GM19328 (cell line): ENCODE measurements around the gene CHN1.

Source experiments
- ATAC-seq: cut with Tn5 transposase; IDR thresholded peaks from one replicate; pipeline ENCODE4 v1.9.1; 2021; ENCODE audit warnings: mild to moderate bottlenecking, moderate library complexity; ENCODE audit not compliant: unreplicated experiment

The CHN1 gene

GRCh38 chr2:174772472-174772801 lies 232.7 kb downstream of the CHN1 start:
- ATAC-seq = no peak

DNA sequence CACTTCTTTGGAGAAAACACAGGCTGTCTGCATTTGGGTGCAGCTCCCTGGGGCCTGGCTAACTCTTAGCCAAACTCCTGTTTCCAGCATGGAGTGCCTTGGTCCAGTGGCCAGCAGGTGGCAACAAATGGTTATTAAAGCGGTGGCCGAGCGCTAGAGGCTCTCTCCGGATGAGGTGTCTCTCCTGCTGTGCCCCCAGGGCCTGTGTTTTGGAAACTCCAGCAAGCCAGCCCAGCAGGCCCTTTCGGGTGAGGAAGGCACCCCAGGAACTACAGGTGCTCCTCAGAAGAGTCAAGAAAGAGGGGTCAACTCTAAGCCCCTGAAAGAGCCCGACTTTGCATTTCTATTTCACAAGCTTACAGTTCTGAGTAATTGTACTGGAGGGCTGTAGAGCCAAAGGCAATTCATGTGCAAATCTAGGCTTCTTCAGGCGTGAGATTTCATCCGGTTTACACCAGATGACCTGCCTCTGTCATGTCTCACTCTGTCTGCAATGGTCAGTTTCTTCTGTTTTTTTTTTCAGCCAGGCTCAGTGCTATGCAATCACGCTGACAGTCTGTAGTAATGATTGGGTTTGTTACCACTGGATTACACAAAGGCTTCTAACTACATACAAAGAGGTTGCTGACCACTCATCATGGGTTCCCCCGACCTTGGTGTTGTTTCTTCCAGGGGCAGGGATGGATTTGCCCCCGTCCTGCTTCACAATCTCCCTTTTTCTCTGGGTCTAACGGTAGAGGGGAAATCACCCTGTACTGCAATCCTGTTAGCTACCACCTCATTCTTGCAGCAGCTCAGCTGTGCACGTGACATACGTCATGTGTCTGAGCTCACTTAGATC lies 233.3 kb downstream of the CHN1 start:
- no peak for ATAC-seq

DNA sequence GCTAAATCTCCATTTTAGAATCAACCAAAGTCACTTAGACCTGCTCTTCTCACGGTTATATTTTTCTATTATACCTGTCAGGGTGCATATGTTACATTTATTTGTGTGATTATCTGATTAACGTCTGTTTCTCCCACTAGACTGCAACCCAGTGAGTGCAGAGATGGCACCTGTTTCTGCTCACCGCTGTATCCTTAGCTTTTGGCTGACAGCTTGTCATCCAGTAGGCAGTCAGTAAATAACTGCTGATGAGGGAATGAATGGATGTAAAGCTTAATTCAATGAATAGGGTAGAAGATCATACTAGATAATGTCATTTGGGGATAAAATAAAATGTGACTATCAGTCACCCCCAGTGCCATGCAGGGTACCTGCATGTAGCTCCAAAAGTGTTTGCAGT lies 234.0 kb downstream of the CHN1 start:
- no peak for ATAC-seq

DNA sequence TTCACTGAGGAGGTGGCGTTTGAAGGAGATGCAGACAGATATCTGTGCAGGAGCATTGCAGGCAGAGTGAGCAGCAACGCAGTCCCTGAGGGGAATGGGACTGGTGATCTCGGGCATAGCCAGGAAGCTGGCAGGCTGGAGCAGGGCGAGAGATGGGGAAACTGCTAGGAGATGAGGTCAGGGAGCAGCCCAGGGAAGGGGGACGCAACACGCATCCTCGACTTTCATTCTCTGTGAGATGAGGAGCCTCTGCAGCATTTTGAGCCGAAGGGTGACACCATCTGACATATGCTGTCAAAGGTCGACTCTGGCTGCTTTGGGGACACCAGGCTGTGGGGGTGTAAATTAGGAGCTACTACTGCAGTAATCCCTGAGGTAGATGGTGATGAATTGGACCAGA lies 236.6 kb downstream of the CHN1 start:
- ATAC-seq = no peak

GRCh38 chr2:174766271-174766670 lies 238.9 kb downstream of the CHN1 start:
- ATAC-seq = no peak

DNA sequence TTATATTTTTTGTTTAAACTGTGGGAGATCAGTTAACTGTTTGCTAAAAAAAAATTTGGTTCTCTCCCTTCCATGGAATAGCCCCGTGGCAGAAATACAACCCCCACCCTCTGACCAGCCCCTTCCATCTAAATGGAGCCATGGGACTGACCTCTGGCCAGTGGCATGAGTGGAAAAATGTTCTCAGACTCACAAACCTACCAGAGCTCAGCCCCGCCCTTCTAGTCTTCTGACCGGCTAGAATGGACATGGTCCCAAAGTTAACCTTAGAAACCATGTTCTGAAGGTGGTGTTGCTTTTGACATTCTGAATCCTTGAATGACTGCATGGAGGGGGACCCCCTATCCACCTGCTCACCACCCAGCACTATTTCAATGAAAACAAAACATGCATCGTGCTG lies 239.6 kb downstream of the CHN1 start:
- ATAC-seq = no peak

DNA sequence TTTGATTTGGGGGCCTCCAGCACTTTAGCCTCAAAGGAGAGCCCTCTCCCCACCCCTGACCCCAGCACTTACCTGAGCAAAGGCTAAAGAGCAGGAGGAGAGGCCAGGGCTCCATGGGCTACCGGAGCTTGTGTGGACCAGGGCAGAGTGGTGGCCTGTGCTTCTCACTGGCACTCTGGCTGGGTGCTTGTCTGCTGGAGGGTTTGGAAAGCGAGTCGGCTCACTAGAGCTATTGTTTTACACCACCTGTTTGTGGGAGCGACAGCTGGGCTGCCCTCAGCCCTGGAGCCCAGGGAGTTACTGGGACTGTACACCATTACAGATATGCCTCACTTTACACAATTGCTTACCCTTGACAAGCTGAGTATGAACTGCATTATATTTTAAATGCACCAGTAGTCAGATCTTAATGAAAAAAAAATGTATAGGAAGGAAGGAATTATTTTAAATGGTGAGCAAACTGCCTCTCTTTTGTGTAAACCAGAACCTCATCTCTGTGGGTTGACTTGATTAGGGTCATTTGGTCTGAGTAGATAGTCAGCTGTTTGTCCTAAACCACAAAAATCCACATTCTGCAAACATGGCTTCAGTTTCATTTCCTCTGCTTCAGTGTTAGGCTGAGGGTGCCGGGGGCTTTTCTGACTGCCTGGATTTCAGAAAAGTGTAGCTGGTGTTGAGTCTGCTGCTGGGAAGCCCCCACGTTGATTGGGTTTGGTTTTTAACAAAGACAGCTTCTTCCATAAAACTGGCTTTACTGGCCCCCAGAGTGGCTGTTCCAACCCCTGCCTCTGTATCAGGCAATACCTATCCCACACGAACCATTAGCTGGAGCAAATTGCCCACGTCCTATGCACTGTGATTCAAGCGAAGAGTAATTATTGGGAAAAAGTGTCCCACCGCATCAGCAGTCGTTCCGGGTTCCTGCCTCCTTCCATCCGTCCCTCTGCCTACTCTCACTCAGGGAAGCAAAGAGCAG lies 240.6 kb downstream of the CHN1 start, which contains the start of gene CHRNA1:
TSS of gene CHRNA1 (minus strand) at position 193 of the 976 bp plus-strand sequence. CDS start at position 115, 78 bp downstream.
- no peak for ATAC-seq

- no peak for ATAC-seq
Measured at GRCh38 chr2:174763780-174764179, 241.4 kb downstream of the CHN1 start.

GRCh38 chr2:174762464-174762863 lies 242.7 kb downstream of the CHN1 start:
- no peak for ATAC-seq

- no peak for ATAC-seq
Measured at GRCh38 chr2:174761837-174762236, 243.3 kb downstream of the CHN1 start.

- no peak for ATAC-seq
Measured at GRCh38 chr2:174760845-174761473, 244.2 kb downstream of the CHN1 start.

GRCh38 chr2:174759381-174760065 lies 245.7 kb downstream of the CHN1 start:
- no peak for ATAC-seq

DNA sequence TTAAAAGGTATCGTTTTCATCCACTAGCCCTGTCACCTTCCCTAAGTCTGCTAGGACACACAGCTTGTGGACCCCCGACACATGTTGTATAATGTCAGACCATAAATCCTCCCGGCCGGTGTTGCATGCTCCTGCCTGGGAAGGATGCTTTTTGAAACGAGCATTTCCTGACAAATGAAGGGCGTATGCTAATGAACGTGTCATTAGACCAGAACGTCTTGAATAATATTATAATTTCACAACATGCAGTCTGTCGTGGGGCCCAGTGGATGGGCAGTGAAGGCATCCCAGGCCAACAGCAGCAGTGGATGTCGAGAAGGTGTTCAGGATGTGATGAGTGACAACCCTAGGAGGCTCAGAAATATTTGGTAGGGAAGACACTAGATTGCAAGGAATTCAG lies 248.4 kb downstream of the CHN1 start:
- no peak for ATAC-seq

- ATAC-seq = no peak
Measured at GRCh38 chr2:174753038-174753633, 252.0 kb downstream of the CHN1 start.

- peak; percentile 85 for ATAC-seq
Measured at GRCh38 chr2:174752403-174753037, 252.7 kb downstream of the CHN1 start.

DNA sequence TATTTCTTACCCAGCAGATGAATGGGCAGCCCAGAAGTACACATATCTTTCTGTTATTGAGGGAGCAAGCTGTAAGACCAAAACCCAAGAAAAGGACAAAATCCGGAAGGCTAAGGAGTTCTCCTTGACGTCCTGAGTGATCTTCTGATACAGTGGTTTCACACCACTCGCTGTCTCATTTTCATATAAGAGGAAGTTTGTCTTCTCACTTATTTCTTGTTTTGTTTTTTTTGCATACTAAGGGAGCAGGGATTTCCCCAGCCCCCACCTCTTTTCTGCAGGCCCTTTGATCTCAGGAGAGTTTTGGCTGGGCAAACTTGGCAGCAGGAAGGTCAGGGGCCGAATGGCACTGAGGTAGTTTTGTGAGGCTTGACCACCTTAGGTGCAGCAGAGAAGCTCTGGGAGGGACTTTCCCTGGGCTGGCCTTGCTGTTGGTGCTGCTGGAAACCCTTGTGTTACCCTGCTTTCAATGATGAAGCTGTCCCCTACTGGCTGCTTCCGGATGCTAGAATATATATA lies 254.2 kb downstream of the CHN1 start:
- peak; percentile 28 for ATAC-seq

DNA sequence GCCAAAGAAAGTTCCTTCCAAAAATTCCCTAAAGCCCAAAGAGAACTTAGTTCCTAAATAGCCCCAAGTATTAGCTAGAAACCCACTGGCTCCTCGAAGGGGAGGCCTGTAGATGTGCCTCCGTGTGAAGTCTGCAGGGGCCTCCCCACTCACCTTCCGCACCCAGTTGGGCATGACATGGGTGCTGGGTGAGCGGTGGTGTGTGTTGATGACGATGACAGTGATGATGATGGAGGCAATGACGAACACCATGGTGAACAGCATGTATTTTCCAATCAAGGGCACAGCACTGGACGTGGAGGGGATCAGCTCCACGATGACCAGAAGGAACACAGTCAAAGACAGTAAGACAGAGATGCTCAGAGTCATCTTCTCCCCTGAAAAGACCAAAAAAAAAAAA lies 255.4 kb downstream of the CHN1 start:
- ATAC-seq = no peak

DNA sequence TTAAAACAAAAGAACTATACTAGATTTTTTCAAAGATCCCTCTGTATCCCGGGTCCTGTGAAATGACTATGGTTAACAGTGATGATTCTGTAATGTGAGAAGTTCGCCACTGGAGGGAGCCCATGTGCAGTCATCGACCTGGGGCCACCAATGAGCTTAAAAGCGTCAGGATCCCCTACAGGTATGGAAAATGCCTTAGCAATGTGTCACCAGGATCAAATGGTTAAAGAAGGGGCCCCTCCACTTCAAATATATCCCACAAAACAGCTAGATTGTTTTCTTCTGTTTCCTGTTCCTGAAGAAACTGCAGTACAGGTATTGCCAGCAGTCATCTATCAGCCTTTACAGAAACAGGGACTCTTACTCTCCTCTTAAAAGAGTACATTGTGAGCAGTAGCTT lies 256.2 kb downstream of the CHN1 start:
- no peak for ATAC-seq
